ENCODE results near the gene MT1M. TPM values are rescaled to one million over a fixed set of nuclear protein-coding genes. Genes with fewer than 3 reads are reported as not detected.

MT1M gene
- total and polyA plus RNA-seq, 2 donors (not counting 1 experiment from before 2014, with no cell fraction given) = 8.5 to 58.8 TPM

GRCh38 chr16:56626685-56627084 is 5.8 kb upstream of the MT1M start:
- no peaks in the 10 kb centered on the region for H4K20me1 ChIP-seq (ENCODE audit: control insufficient read depth, extremely low read depth, insufficient read depth, low read length)
- no peak overlapping the region for H2AFZ ChIP-seq (ENCODE audit: low read length)
- no peaks in the 10 kb centered on the region for H3K27me3 ChIP-seq (ENCODE audit: control insufficient read depth, insufficient read depth, low read length)
- H3K4me3 ChIP-seq (replicated peaks in 1 of 4; ENCODE audit: control extremely low read depth in 1 of 4, insufficient read depth in 1 of 4, low read depth in 3 of 4, low read length in 4 of 4) = peak overlapping the region; percentile 37 to 81 (median 74)
- no peak for TF ChIP-seq CTCF (conservative IDR thresholded peaks at IDR 0.05 in 1 of 2, IDR thresholded peaks at IDR 0.05 in 1 of 2; ENCODE audit: low read depth in 1 of 2, low read length in 2 of 2)
- TF ChIP-seq EZH2 (IDR thresholded peaks at IDR 0.05; ENCODE audit: low read length, missing control alignments) = no peak
- H3K79me2 ChIP-seq (ENCODE audit: control insufficient read depth, insufficient read depth, low read length) = peaks cover 16% of the 10 kb centered on the region
- no peaks in the 10 kb centered on the region for H3K9me3 ChIP-seq (ENCODE audit: control insufficient read depth, insufficient read depth, low read depth, low read length)
- H3K27ac ChIP-seq (ENCODE audit: insufficient read depth, low read length) = peak overlapping the region; percentile 85
- peak overlapping the region; percentile 87 for H3K4me2 ChIP-seq (ENCODE audit: extremely low read depth, insufficient read depth, low read length)
- no peak for DNase-seq (ENCODE audit: low read depth in 2 of 2)
- peaks cover 5% of the 10 kb centered on the region for H3K4me1 ChIP-seq (ENCODE audit: control insufficient read depth, extremely low read depth, insufficient read depth, low read length)
- H3K9ac ChIP-seq (ENCODE audit: insufficient read depth, low read length) = peak overlapping the region; percentile 71
- peaks cover 1% of the 10 kb centered on the region for H3K36me3 ChIP-seq (ENCODE audit: control insufficient read depth, insufficient read depth, low read length)

- H3K79me2 ChIP-seq (ENCODE audit: control insufficient read depth, insufficient read depth, low read length) = peaks cover 16% of the 10 kb centered on the region
- no peak for DNase-seq (ENCODE audit: low read depth in 2 of 2)
These were observed 3.7 kb upstream of the MT1M start for GRCh38 chr16:56628486-56629350.

More at GRCh38 chr16:56628486-56629350, 3.7 kb upstream of the MT1M start:
- no peaks in the 10 kb centered on the region for H3K9me3 ChIP-seq (ENCODE audit: control insufficient read depth, insufficient read depth, low read depth, low read length)
- no peak overlapping the region for H3K4me3 ChIP-seq (replicated peaks in 1 of 4; ENCODE audit: control extremely low read depth in 1 of 4, insufficient read depth in 1 of 4, low read depth in 3 of 4, low read length in 4 of 4)
- no peaks in the 10 kb centered on the region for H3K27me3 ChIP-seq (ENCODE audit: control insufficient read depth, insufficient read depth, low read length)
- no peak for TF ChIP-seq EZH2 (IDR thresholded peaks at IDR 0.05; ENCODE audit: low read length, missing control alignments)
- no peak for TF ChIP-seq CTCF (conservative IDR thresholded peaks at IDR 0.05 in 1 of 2, IDR thresholded peaks at IDR 0.05 in 1 of 2; ENCODE audit: low read depth in 1 of 2, low read length in 2 of 2)
- no peak overlapping the region for H3K9ac ChIP-seq (ENCODE audit: insufficient read depth, low read length)
- H2AFZ ChIP-seq (ENCODE audit: low read length) = no peak overlapping the region
- H3K27ac ChIP-seq (ENCODE audit: insufficient read depth, low read length) = no peak overlapping the region
- peaks cover 7% of the 10 kb centered on the region for H3K4me1 ChIP-seq (ENCODE audit: control insufficient read depth, extremely low read depth, insufficient read depth, low read length)
- no peaks in the 10 kb centered on the region for H4K20me1 ChIP-seq (ENCODE audit: control insufficient read depth, extremely low read depth, insufficient read depth, low read length)
- peaks cover 1% of the 10 kb centered on the region for H3K36me3 ChIP-seq (ENCODE audit: control insufficient read depth, insufficient read depth, low read length)
- H3K4me2 ChIP-seq (ENCODE audit: extremely low read depth, insufficient read depth, low read length) = no peak overlapping the region
